ENCODE measurements around the gene TRPM4.
"Not testable (repeated sequence)": the region's sequence is repeated elsewhere in the genome, so short reads cannot be mapped to it uniquely, and the experiment has no call there.

The TRPM4 gene

GRCh38 chr19:49209502-49209901 lies 51.9 kb downstream of the TRPM4 start:
- not testable (repeated sequence) for H3K9me3 ChIP-seq (ENCODE audit: control insufficient read depth, insufficient read depth, low read length); H3K4me1 ChIP-seq (ENCODE audit: insufficient read depth, low read length); H3K36me3 ChIP-seq (ENCODE audit: insufficient read depth, low read length); H3K9ac ChIP-seq (ENCODE audit: low read depth, low read length)

- peaks cover 5% of the 10 kb centered on the region; the same call in 1 of the 2 replicates for H3K4me1 ChIP-seq (ENCODE audit: insufficient read depth, low read length)
- H3K9me3 ChIP-seq (ENCODE audit: control insufficient read depth, insufficient read depth, low read length) = no peaks in the 10 kb centered on the region
- no peaks in the 10 kb centered on the region for H3K36me3 ChIP-seq (ENCODE audit: insufficient read depth, low read length)
- H3K9ac ChIP-seq (ENCODE audit: low read depth, low read length) = peak overlapping the region; percentile 31
These were observed 52.7 kb downstream of the TRPM4 start for GRCh38 chr19:49210108-49210900.

- no peaks in the 10 kb centered on the region for H3K9me3 ChIP-seq (ENCODE audit: control insufficient read depth, insufficient read depth, low read length)
- H3K36me3 ChIP-seq (ENCODE audit: insufficient read depth, low read length) = no peaks in the 10 kb centered on the region
- peak overlapping the region; percentile 31 for H3K9ac ChIP-seq (ENCODE audit: low read depth, low read length)
- peaks cover 5% of the 10 kb centered on the region; the same call in 1 of the 2 replicates for H3K4me1 ChIP-seq (ENCODE audit: insufficient read depth, low read length)
These were observed 53.4 kb downstream of the TRPM4 start for GRCh38 chr19:49210901-49211451.

- Histone ChIP-seq H3K9me3 (ENCODE audit: control insufficient read depth, insufficient read depth, low read length) (no peaks in the 10 kb centered on the region), H3K9ac (ENCODE audit: low read depth, low read length) (no peak overlapping the region), H3K36me3 (ENCODE audit: insufficient read depth, low read length) (no peaks in the 10 kb centered on the region), H3K4me1 (ENCODE audit: insufficient read depth, low read length) (peaks cover 5% of the 10 kb centered on the region; the same call in 1 of the 2 replicates)
These were observed 54.6 kb downstream of the TRPM4 start for GRCh38 chr19:49212016-49212701.

GRCh38 chr19:49213791-49214190 lies 56.2 kb downstream of the TRPM4 start:
- Histone ChIP-seq H3K4me1 (ENCODE audit: insufficient read depth, low read length) (peaks cover 5% of the 10 kb centered on the region; the same call in 1 of the 2 replicates), H3K9ac (ENCODE audit: low read depth, low read length) (no peak overlapping the region), H3K9me3 (ENCODE audit: control insufficient read depth, insufficient read depth, low read length) (no peaks in the 10 kb centered on the region), H3K36me3 (ENCODE audit: insufficient read depth, low read length) (no peaks in the 10 kb centered on the region)

GRCh38 chr19:49214701-49215100 lies 57.1 kb downstream of the TRPM4 start:
- no peaks in the 10 kb centered on the region for H3K9me3 ChIP-seq (ENCODE audit: control insufficient read depth, insufficient read depth, low read length)
- H3K9ac ChIP-seq (ENCODE audit: low read depth, low read length) = no peak overlapping the region
- peaks cover 5% of the 10 kb centered on the region; the same call in 1 of the 2 replicates for H3K4me1 ChIP-seq (ENCODE audit: insufficient read depth, low read length)
- H3K36me3 ChIP-seq (ENCODE audit: insufficient read depth, low read length) = no peaks in the 10 kb centered on the region

- Histone ChIP-seq H3K9me3 (ENCODE audit: control insufficient read depth, insufficient read depth, low read length) (no peaks in the 10 kb centered on the region), H3K4me1 (ENCODE audit: insufficient read depth, low read length) (peaks cover 2% of the 10 kb centered on the region; the same call in 1 of the 2 replicates), H3K9ac (ENCODE audit: low read depth, low read length) (no peak overlapping the region), H3K36me3 (ENCODE audit: insufficient read depth, low read length) (no peaks in the 10 kb centered on the region)
These were observed 58.5 kb downstream of the TRPM4 start for GRCh38 chr19:49216071-49216470.

- Histone ChIP-seq H3K9ac (ENCODE audit: low read depth, low read length) (no peak overlapping the region), H3K9me3 (ENCODE audit: control insufficient read depth, insufficient read depth, low read length) (no peaks in the 10 kb centered on the region), H3K36me3 (ENCODE audit: insufficient read depth, low read length) (no peaks in the 10 kb centered on the region), H3K4me1 (ENCODE audit: insufficient read depth, low read length) (no peaks in the 10 kb centered on the region)
These were observed 59.8 kb downstream of the TRPM4 start for GRCh38 chr19:49217382-49217781.

GRCh38 chr19:49222011-49222410 lies 64.4 kb downstream of the TRPM4 start:
- no peaks in the 10 kb centered on the region for H3K9me3 ChIP-seq (ENCODE audit: control insufficient read depth, insufficient read depth, low read length)
- no peaks in the 10 kb centered on the region for H3K36me3 ChIP-seq (ENCODE audit: insufficient read depth, low read length)
- no peaks in the 10 kb centered on the region for H3K4me1 ChIP-seq (ENCODE audit: insufficient read depth, low read length)
- no peak overlapping the region for H3K9ac ChIP-seq (ENCODE audit: low read depth, low read length)

GRCh38 chr19:49222528-49222927 lies 64.9 kb downstream of the TRPM4 start:
- H3K9me3 ChIP-seq (ENCODE audit: control insufficient read depth, insufficient read depth, low read length) = no peaks in the 10 kb centered on the region
- no peaks in the 10 kb centered on the region for H3K4me1 ChIP-seq (ENCODE audit: insufficient read depth, low read length)
- H3K36me3 ChIP-seq (ENCODE audit: insufficient read depth, low read length) = no peaks in the 10 kb centered on the region
- H3K9ac ChIP-seq (ENCODE audit: low read depth, low read length) = no peak overlapping the region

- H3K36me3 ChIP-seq (ENCODE audit: insufficient read depth, low read length) = no peaks in the 10 kb centered on the region
- no peak overlapping the region for H3K9ac ChIP-seq (ENCODE audit: low read depth, low read length)
- no peaks in the 10 kb centered on the region for H3K4me1 ChIP-seq (ENCODE audit: insufficient read depth, low read length)
- H3K9me3 ChIP-seq (ENCODE audit: control insufficient read depth, insufficient read depth, low read length) = no peaks in the 10 kb centered on the region
These were observed 65.9 kb downstream of the TRPM4 start for GRCh38 chr19:49223472-49223871.

GRCh38 chr19:49224441-49224840 lies 66.8 kb downstream of the TRPM4 start:
- not testable (repeated sequence) for H3K9ac ChIP-seq (ENCODE audit: low read depth, low read length); H3K4me1 ChIP-seq (ENCODE audit: insufficient read depth, low read length); H3K9me3 ChIP-seq (ENCODE audit: control insufficient read depth, insufficient read depth, low read length); H3K36me3 ChIP-seq (ENCODE audit: insufficient read depth, low read length)

GRCh38 chr19:49224879-49225278 lies 67.3 kb downstream of the TRPM4 start:
- no peaks in the 10 kb centered on the region for H3K36me3 ChIP-seq (ENCODE audit: insufficient read depth, low read length)
- H3K4me1 ChIP-seq (ENCODE audit: insufficient read depth, low read length) = no peaks in the 10 kb centered on the region
- no peaks in the 10 kb centered on the region for H3K9me3 ChIP-seq (ENCODE audit: control insufficient read depth, insufficient read depth, low read length)

GRCh38 chr19:49229416-49229815 lies 71.8 kb downstream of the TRPM4 start:
- H3K9ac ChIP-seq (ENCODE audit: low read depth, low read length) = no peak overlapping the region

More at GRCh38 chr19:49224879-49225278, 67.3 kb downstream of the TRPM4 start:
- no peak overlapping the region for H3K9ac ChIP-seq (ENCODE audit: low read depth, low read length)

GRCh38 chr19:49231389-49231788 lies 73.8 kb downstream of the TRPM4 start:
- H3K36me3 ChIP-seq (ENCODE audit: insufficient read depth, low read length) = no peaks in the 10 kb centered on the region
- no peak overlapping the region for H3K9ac ChIP-seq (ENCODE audit: low read depth, low read length)
- no peaks in the 10 kb centered on the region for H3K9me3 ChIP-seq (ENCODE audit: control insufficient read depth, insufficient read depth, low read length)
- H3K4me1 ChIP-seq (ENCODE audit: insufficient read depth, low read length) = no peaks in the 10 kb centered on the region

More at GRCh38 chr19:49229416-49229815, 71.8 kb downstream of the TRPM4 start:
- Histone ChIP-seq H3K36me3 (ENCODE audit: insufficient read depth, low read length) (no peaks in the 10 kb centered on the region), H3K9me3 (ENCODE audit: control insufficient read depth, insufficient read depth, low read length) (no peaks in the 10 kb centered on the region), H3K4me1 (ENCODE audit: insufficient read depth, low read length) (no peaks in the 10 kb centered on the region)

All from ES-I3 (cell line).